Measurements from ENCODE around the gene MACF1.
"Not testable (repeated sequence)": the region's sequence is repeated elsewhere in the genome, so short reads cannot be mapped to it uniquely, and the experiment has no call there.

DNA sequence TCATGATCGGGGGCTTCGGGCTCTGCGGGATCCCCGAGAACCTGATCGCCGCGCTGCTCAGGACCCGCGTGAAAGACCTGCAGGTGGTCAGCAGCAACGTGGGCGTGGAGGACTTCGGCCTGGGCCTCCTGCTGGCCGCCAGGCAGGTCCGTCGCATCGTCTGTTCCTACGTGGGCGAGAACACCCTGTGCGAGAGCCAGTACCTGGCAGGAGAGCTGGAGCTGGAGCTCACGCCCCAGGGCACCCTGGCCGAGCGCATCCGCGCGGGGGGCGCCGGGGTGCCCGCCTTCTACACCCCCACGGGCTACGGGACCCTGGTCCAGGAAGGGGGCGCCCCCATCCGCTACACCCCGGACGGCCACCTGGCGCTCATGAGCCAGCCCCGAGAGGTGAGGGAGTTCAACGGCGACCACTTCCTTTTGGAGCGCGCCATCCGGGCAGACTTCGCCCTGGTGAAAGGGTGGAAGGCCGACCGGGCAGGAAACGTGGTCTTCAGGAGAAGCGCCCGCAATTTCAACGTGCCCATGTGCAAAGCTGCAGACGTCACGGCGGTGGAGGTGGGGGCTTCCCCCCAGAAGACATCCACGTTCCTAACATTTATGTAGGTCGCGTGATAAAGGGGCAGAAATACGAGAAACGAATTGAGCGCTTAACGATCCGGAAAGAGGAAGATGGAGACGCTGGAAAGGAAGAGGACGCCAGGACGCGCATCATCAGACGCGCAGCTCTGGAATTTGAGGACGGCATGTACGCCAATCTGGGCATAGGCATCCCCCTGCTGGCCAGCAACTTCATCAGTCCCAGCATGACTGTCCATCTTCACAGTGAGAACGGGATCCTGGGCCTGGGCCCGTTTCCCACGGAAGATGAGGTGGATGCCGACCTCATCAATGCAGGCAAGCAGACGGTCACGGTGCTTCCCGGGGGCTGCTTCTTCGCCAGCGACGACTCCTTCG, 310.9 kb downstream of the MACF1 start:
- TF ChIP-seq, protein P1, sequence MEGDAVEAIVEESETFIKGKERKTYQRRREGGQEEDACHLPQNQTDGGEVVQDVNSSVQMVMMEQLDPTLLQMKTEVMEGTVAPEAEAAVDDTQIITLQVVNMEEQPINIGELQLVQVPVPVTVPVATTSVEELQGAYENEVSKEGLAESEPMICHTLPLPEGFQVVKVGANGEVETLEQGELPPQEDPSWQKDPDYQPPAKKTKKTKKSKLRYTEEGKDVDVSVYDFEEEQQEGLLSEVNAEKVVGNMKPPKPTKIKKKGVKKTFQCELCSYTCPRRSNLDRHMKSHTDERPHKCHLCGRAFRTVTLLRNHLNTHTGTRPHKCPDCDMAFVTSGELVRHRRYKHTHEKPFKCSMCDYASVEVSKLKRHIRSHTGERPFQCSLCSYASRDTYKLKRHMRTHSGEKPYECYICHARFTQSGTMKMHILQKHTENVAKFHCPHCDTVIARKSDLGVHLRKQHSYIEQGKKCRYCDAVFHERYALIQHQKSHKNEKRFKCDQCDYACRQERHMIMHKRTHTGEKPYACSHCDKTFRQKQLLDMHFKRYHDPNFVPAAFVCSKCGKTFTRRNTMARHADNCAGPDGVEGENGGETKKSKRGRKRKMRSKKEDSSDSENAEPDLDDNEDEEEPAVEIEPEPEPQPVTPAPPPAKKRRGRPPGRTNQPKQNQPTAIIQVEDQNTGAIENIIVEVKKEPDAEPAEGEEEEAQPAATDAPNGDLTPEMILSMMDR (IDR thresholded peaks at IDR 0.05) = not testable (repeated sequence)
- not testable (repeated sequence) for TF ChIP-seq POLR2A (IDR thresholded peaks at IDR 0.05)

Data from uterus (tissue), 2 donors.